H1 (cell line): Measurements from ENCODE around the gene PPIP5K1. TPM values are rescaled to one million over a fixed set of nuclear protein-coding genes. Genes with fewer than 3 reads are reported as not detected.
"Not testable (repeated sequence)": the region's sequence is repeated elsewhere in the genome, so short reads cannot be mapped to it uniquely, and the experiment has no call there.

Source experiments
- CTCF ChIA-PET: fragments of 300-600 bp; sonication (Branson Sonifier 250); formaldehyde crosslinking; loops from one replicate; lab custom pipeline; 2021; ENCODE audit not compliant: partially characterized antibody; lab: Charles Lee
- POLR2A ChIA-PET: fragments of 300-600 bp; sonication (Branson Sonifier 250); formaldehyde crosslinking; loops from one replicate; lab custom pipeline; 2021; ENCODE audit warnings: inconsistent platforms; ENCODE audit not compliant: partially characterized antibody; lab: Charles Lee
- DNase-seq, 2 experiments: peaks; one replicate each; pipeline versions ENCODE4 v3.0.0 to v3.0.0-alpha.2; 2010 to 2022; ENCODE audit warnings: low spot score in 2 of 2, low read depth in 1 of 2, mixed read lengths in 1 of 2
- FAIRE-seq: peaks from 2 replicates; lab custom pipeline; 2011; peaks lifted over from hg19 to GRCh38; lab: Jason Lieb, UNC
- H2AFZ ChIP-seq: 2 replicates; pipeline ENCODE4 v1.8.1; 2012; ENCODE audit warnings: low read length, inconsistent platforms
- H2AK5ac ChIP-seq: 2 replicates; pipeline ENCODE4 v1.6.1; 2013; ENCODE audit warnings: low read depth, low read length
- H2BK120ac ChIP-seq: replicated peaks from 2 replicates; pipeline ENCODE3; 2013; ENCODE audit warnings: low read depth, low read length, inconsistent platforms
- H2BK12ac ChIP-seq: 2 replicates; pipeline ENCODE4 v1.6.1; 2013; ENCODE audit warnings: low read depth, low read length
- H2BK15ac ChIP-seq: 2 replicates; pipeline ENCODE4 v1.6.1; 2013; ENCODE audit warnings: low read length
- H2BK20ac ChIP-seq: 2 replicates; pipeline ENCODE4 v1.6.1; 2013; ENCODE audit warnings: low read length
- H2BK5ac ChIP-seq: 2 replicates; pipeline ENCODE4 v1.6.1; 2013; ENCODE audit warnings: low read depth, low read length
- H3K14ac ChIP-seq: 2 replicates; pipeline ENCODE4 v1.6.1; 2013; ENCODE audit warnings: inconsistent platforms; ENCODE audit not compliant: insufficient read length
- H3K18ac ChIP-seq: 2 replicates; pipeline ENCODE4 v1.6.1; 2013; ENCODE audit warnings: low read length; ENCODE audit errors: extremely low read depth
- H3K23ac ChIP-seq: 2 replicates; pipeline ENCODE4 v1.6.1; 2013; ENCODE audit warnings: inconsistent platforms; ENCODE audit not compliant: insufficient read length
- H3K23me2 ChIP-seq: 2 replicates; pipeline ENCODE4 v1.6.1; 2013; ENCODE audit warnings: low read depth, low read length
- H3K27ac ChIP-seq: 2 replicates; pipeline ENCODE4 v1.6.1; 2011; ENCODE audit warnings: low read depth, low read length, inconsistent platforms
- H3K27me3 ChIP-seq, 4 experiments: replicated peaks in 1 of 4; 1 replicate in 1 of 4; 2 replicates in 3 of 4; pipeline versions ENCODE4 v1.6.1 to v1.8.1; 2011 to 2013; ENCODE audit warnings: low read length in 3 of 4, mild to moderate bottlenecking in 3 of 4, inconsistent platforms in 2 of 4, mixed read lengths in 2 of 4, moderate library complexity in 1 of 4; ENCODE audit not compliant: control insufficient read depth in 3 of 4, insufficient read depth in 3 of 4; ENCODE audit errors: extremely low read depth in 1 of 4
- H3K36me3 ChIP-seq, 4 experiments: 2 replicates each; pipeline versions ENCODE4 v1.6.1 to v1.8.1; 2011 to 2013; ENCODE audit warnings: mild to moderate bottlenecking in 4 of 4, low read length in 3 of 4, moderate library complexity in 2 of 4, control low read depth in 1 of 4, inconsistent platforms in 1 of 4; ENCODE audit not compliant: insufficient read depth in 4 of 4, control insufficient read depth in 2 of 4
- H3K4ac ChIP-seq: replicated peaks from 2 replicates; pipeline ENCODE3; 2013; ENCODE audit warnings: low read length, low read depth, mixed read lengths, inconsistent platforms; ENCODE audit not compliant: insufficient read length
- H3K4me1 ChIP-seq, 4 experiments: replicated peaks in 1 of 4; 1 replicate in 1 of 4; 2 replicates in 3 of 4; pipeline versions ENCODE4 v1.6.1 to v1.8.1; 2011 to 2013; ENCODE audit warnings: low read length in 3 of 4, inconsistent platforms in 2 of 4, mixed read lengths in 1 of 4; ENCODE audit not compliant: insufficient read depth in 4 of 4, control insufficient read depth in 3 of 4
- H3K4me2 ChIP-seq, 2 experiments: 2 replicates each; pipeline versions ENCODE4 v1.6.1 to v1.8.1; 2011 to 2013; ENCODE audit warnings: low read depth in 2 of 2, low read length in 2 of 2, control low read depth in 1 of 2, inconsistent platforms in 1 of 2, mild to moderate bottlenecking in 1 of 2; ENCODE audit not compliant: insufficient read depth in 1 of 2
- H3K4me3 ChIP-seq, 4 experiments: fragments of 200-600, 300-600 bp in 1 of 4; sonication (generic), shearing (Covaris generic), sonication (Bioruptor Twin) in 1 of 4; 2 replicates each; pipeline versions ENCODE4 v1.5.1 to v1.8.1; 2011 to 2016; ENCODE audit warnings: low read length in 4 of 4, low read depth in 3 of 4, control low read depth in 2 of 4, inconsistent platforms in 2 of 4, mild to moderate bottlenecking in 2 of 4, mixed read lengths in 1 of 4, moderate library complexity in 1 of 4; ENCODE audit not compliant: insufficient read depth in 2 of 4; ENCODE audit errors: extremely low read depth in 1 of 4
- H3K56ac ChIP-seq: replicated peaks from 2 replicates; pipeline ENCODE3; 2013; ENCODE audit warnings: low read depth, mild to moderate bottlenecking, mixed read lengths, low read length, inconsistent platforms; ENCODE audit not compliant: insufficient read length
- H3K79me1 ChIP-seq: 2 replicates; pipeline ENCODE4 v1.6.1; 2013; ENCODE audit warnings: low read depth, low read length, control low read depth
- H3K79me2 ChIP-seq, 2 experiments: 2 replicates each; pipeline versions ENCODE4 v1.6.1 to v1.8.1; 2012 to 2013; ENCODE audit warnings: low read length in 2 of 2, mild to moderate bottlenecking in 2 of 2, inconsistent platforms in 1 of 2; ENCODE audit not compliant: insufficient read depth in 2 of 2, control insufficient read depth in 1 of 2
- H3K9ac ChIP-seq, 4 experiments: replicated peaks in 1 of 4; 1 replicate in 1 of 4; 2 replicates in 3 of 4; pipeline versions ENCODE4 v1.6.1 to v1.8.1; 2011 to 2013; ENCODE audit warnings: low read depth in 3 of 4, low read length in 3 of 4, control low read depth in 2 of 4, mild to moderate bottlenecking in 2 of 4, moderate library complexity in 2 of 4, inconsistent platforms in 1 of 4; ENCODE audit errors: extremely low read depth in 1 of 4
- H3K9me3 ChIP-seq, 2 experiments: 2 replicates each; pipeline versions ENCODE4 v1.6.1 to v1.8.1; 2012 to 2013; ENCODE audit warnings: mild to moderate bottlenecking in 2 of 2, moderate library complexity in 2 of 2, control low read depth in 1 of 2, inconsistent platforms in 1 of 2, low read depth in 1 of 2, low read length in 1 of 2, mixed read lengths in 1 of 2; ENCODE audit not compliant: insufficient read depth in 2 of 2
- H4K20me1 ChIP-seq, 2 experiments: replicated peaks in 1 of 2; 2 replicates each; pipeline versions ENCODE3 to v1.8.1; 2011 to 2013; ENCODE audit warnings: inconsistent platforms in 2 of 2, low read length in 2 of 2, mild to moderate bottlenecking in 1 of 2; ENCODE audit not compliant: insufficient read depth in 2 of 2, control insufficient read depth in 1 of 2
- H4K5ac ChIP-seq: 2 replicates; pipeline ENCODE4 v1.6.1; 2013; ENCODE audit warnings: low read length, low read depth, mixed read lengths, inconsistent platforms; ENCODE audit not compliant: insufficient read length
- H4K8ac ChIP-seq: 2 replicates; pipeline ENCODE4 v1.8.0; 2013; ENCODE audit warnings: mild to moderate bottlenecking, moderate library complexity, low read length, inconsistent platforms; ENCODE audit not compliant: insufficient read depth; ENCODE audit errors: extremely low read depth
- H4K91ac ChIP-seq: replicated peaks from 2 replicates; pipeline ENCODE3; 2013; ENCODE audit warnings: low read length, mixed read lengths, inconsistent platforms; ENCODE audit not compliant: insufficient read length
- WGBS, 2 experiments: shearing (Covaris generic) in 1 of 2; methylation state at CpG; one replicate each; pipeline versions ENCODE4 v1.1.6 to v1.1.7; 2013 to 2015; ENCODE audit warnings: low lambda C conversion rate in 2 of 2, mixed read lengths in 2 of 2, inconsistent platforms in 1 of 2, low coverage in 1 of 2, missing lambda C conversion rate in 1 of 2; ENCODE audit not compliant: insufficient replicate concordance in 2 of 2, insufficient coverage in 1 of 2, insufficient read length in 1 of 2; ENCODE audit errors: extremely low coverage in 1 of 2, missing lambda C conversion rate in 1 of 2; 5-methylcytosine and 5-hydroxymethylcytosine counted together
- polyA plus RNA-seq, 7 experiments: library from polyadenylated mRNA; depleted of rRNA in 3 of 7; stranded (reverse) in 5 of 7; unstranded in 2 of 7; fragments of >200 nt in 5 of 7; fragments of 200-250 nt in 2 of 7; gene quantifications; 1 replicate in 5 of 7; 2 replicates in 1 of 7; 4 replicates in 1 of 7; pipeline versions ENCODE4 v1.2.1 to v1.2.3, GENCODE V29; 2011 to 2013; ENCODE audit warnings: missing spikeins in 2 of 7, mixed read lengths in 2 of 7
- total RNA-seq: library from RNA; stranded (reverse); fragmentation: NEBNext Ultra II Directional; extraction: Animal tissue kit (Norgen Biotek cat#: 25700); gene quantifications from 2 replicates; pipeline ENCODE4 v1.2.1, GENCODE V29; 2021

Gene PPIP5K1
- total and polyA plus RNA-seq, 2 of the 8 experiments (the other 6 are each of a cell fraction or from before 2014, with no cell fraction given): 18.8 to 22.7 TPM

GRCh38 chr15:43592841-43593240 lies 2.8 kb upstream of the PPIP5K1 start:
- H3K27ac ChIP-seq, DNase-seq, H3K56ac ChIP-seq, H2AK5ac ChIP-seq, H2BK20ac ChIP-seq, H3K23me2 ChIP-seq, H3K23ac ChIP-seq, H3K79me2 ChIP-seq, H3K4me2 ChIP-seq, H3K4ac ChIP-seq, H4K20me1 ChIP-seq, H4K5ac ChIP-seq, H3K9me3 ChIP-seq, H4K8ac ChIP-seq, CTCF ChIA-PET, H3K14ac ChIP-seq, H2BK15ac ChIP-seq, H2BK5ac ChIP-seq, H3K79me1 ChIP-seq, H3K4me3 ChIP-seq, H3K36me3 ChIP-seq, H2BK120ac ChIP-seq, H2AFZ ChIP-seq, FAIRE-seq, H3K27me3 ChIP-seq, H3K9ac ChIP-seq, H4K91ac ChIP-seq, H3K18ac ChIP-seq, H3K4me1 ChIP-seq, H2BK12ac ChIP-seq, POLR2A ChIA-PET: not testable (repeated sequence)
- WGBS, 2 experiments: 37% methylated on average over 4 of the region's 8 CpGs; no CpG with 5 or more reads in 1 of the 2 experiments

DNA sequence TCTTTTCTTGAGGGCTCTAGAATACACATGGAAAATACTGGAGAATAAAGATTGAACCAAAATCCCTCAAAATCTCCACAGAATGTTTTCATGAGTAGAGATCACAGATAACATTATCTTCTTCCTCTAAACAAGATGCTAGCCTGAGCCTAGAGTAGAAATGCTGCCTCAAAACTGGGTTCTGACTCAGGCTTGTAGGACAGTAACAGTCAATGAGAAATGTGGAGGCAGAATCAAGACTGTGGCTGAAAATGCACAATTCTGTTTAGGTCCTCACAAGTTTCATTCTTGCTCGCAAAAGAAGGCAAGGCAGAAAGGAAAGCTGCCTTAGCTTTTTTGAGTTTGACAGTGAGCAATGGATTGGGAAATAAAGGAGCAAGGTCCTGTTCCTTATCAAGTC lies 15.4 kb downstream of the PPIP5K1 start:
- H2BK5ac ChIP-seq, FAIRE-seq, H3K56ac ChIP-seq, H3K27ac ChIP-seq, H4K8ac ChIP-seq, H3K4me2 ChIP-seq, H3K18ac ChIP-seq, CTCF ChIA-PET, H3K23ac ChIP-seq, H2BK20ac ChIP-seq, H3K4me3 ChIP-seq, H3K79me1 ChIP-seq, DNase-seq, H2AK5ac ChIP-seq, H3K36me3 ChIP-seq, H3K27me3 ChIP-seq, H3K79me2 ChIP-seq, H3K9me3 ChIP-seq, H4K5ac ChIP-seq, H3K9ac ChIP-seq, H4K91ac ChIP-seq, POLR2A ChIA-PET, H3K4ac ChIP-seq, H2BK12ac ChIP-seq, H4K20me1 ChIP-seq, H3K23me2 ChIP-seq, H3K14ac ChIP-seq, H3K4me1 ChIP-seq, H2BK120ac ChIP-seq, H2BK15ac ChIP-seq, H2AFZ ChIP-seq: not testable (repeated sequence)
- no CpG with 5 or more reads among the region's 1 CpG for WGBS, 2 experiments
